Type B pancreatic cell (in vitro differentiated cells): ENCODE data around the gene PSME1. TPM values are rescaled to one million over a fixed set of nuclear protein-coding genes. Genes with fewer than 3 reads are reported as not detected.

Source experiments
- DNase-seq: peaks from one replicate; pipeline ENCODE4 v3.0.0; 2021; ENCODE audit warnings: mixed read lengths; ENCODE audit not compliant: unreplicated experiment; ENCODE audit errors: extremely low spot score
- H3K27ac Mint-ChIP-seq: 2 replicates; pipeline ENCODE4 v1.8.0; 2021; ENCODE audit warnings: mild to moderate bottlenecking, mixed read lengths
- H3K27me3 Mint-ChIP-seq: 2 replicates; pipeline ENCODE4 v1.8.0; 2021; ENCODE audit warnings: mixed read lengths
- H3K36me3 Mint-ChIP-seq: 2 replicates; pipeline ENCODE4 v1.8.0; 2021; ENCODE audit warnings: mixed read lengths
- H3K4me1 Mint-ChIP-seq: one replicate; pipeline ENCODE4 v1.8.0; 2021; ENCODE audit warnings: mixed read lengths; ENCODE audit not compliant: unreplicated experiment
- H3K4me3 Mint-ChIP-seq: 2 replicates; pipeline ENCODE4 v1.8.0; 2021; ENCODE audit warnings: mild to moderate bottlenecking, mixed read lengths
- H3K9me3 Mint-ChIP-seq: 2 replicates; pipeline ENCODE4 v1.8.0; 2021; ENCODE audit warnings: mixed read lengths
- total RNA-seq: library from RNA; stranded (reverse); gene quantifications from 2 replicates; pipeline ENCODE4 v1.2.1, GENCODE V29; 2021; ENCODE audit warnings: low replicate concordance
- TF ChIP-seq, protein P1 (sequence below): fragments of 200-600 bp; sonication (generic); conservative IDR thresholded peaks from 2 replicates; pipeline ENCODE4 v1.5.0; 2021; ENCODE audit warnings: antibody characterized with exemption, mild to moderate bottlenecking

PSME1 gene
- total RNA-seq, 1 donor from 2014 or later: 142 TPM

DNA sequence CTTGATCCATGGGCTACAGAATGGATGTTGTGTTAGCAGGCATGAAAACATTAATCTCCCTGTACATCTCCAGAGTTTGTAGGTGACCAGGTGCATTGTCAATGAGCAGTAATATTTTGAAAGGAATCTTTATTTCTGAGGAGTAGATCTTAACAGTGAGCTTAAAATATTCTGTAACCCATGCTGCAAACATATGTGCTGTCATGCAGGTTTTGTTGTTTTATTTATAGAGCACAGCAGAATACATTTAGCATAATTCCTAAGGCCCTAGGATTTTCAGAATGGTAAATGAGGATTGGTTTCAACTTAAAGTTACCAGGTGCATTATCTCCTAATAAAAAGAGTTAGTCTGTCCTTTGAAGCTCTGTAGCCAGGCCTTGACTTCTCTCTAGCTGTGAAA is 9.1 kb upstream of the PSME1 start:
- no peaks in the 10 kb centered on the region for H3K4me1 Mint-ChIP-seq
- TF ChIP-seq, protein P1, sequence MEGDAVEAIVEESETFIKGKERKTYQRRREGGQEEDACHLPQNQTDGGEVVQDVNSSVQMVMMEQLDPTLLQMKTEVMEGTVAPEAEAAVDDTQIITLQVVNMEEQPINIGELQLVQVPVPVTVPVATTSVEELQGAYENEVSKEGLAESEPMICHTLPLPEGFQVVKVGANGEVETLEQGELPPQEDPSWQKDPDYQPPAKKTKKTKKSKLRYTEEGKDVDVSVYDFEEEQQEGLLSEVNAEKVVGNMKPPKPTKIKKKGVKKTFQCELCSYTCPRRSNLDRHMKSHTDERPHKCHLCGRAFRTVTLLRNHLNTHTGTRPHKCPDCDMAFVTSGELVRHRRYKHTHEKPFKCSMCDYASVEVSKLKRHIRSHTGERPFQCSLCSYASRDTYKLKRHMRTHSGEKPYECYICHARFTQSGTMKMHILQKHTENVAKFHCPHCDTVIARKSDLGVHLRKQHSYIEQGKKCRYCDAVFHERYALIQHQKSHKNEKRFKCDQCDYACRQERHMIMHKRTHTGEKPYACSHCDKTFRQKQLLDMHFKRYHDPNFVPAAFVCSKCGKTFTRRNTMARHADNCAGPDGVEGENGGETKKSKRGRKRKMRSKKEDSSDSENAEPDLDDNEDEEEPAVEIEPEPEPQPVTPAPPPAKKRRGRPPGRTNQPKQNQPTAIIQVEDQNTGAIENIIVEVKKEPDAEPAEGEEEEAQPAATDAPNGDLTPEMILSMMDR: no peak
- no peaks in the 10 kb centered on the region for H3K9me3 Mint-ChIP-seq
- DNase-seq: no peak
- no peak overlapping the region for H3K27ac Mint-ChIP-seq
- H3K27me3 Mint-ChIP-seq: no peaks in the 10 kb centered on the region
- peaks cover 8% of the 10 kb centered on the region for H3K36me3 Mint-ChIP-seq
- H3K4me3 Mint-ChIP-seq: no peak overlapping the region

DNA sequence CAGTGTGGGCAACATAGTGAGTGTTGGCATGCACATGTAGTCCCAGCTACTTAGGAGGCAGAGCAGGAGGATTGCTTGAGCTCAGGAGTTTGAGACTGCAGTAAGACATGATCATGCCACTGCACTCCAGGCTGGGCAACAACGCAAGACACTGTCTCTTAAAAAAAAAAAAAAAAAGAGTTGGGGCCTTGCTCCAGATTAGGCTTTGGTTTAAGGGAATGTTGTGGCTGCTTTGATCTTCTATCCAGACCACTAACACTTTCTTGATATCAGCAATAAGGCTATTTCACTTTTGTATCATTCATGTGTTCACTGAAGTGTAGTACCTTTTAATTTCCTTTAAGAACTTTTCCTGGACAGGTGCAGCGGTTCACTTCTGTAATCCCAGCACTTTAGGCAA is 8.3 kb upstream of the PSME1 start:
- no peak for DNase-seq
- Mint-ChIP-seq H3K27me3 (no peaks in the 10 kb centered on the region), H3K27ac (no peak overlapping the region), H3K9me3 (no peaks in the 10 kb centered on the region), H3K4me3 (no peak overlapping the region), H3K36me3 (peaks cover 8% of the 10 kb centered on the region), H3K4me1 (no peaks in the 10 kb centered on the region)
- TF ChIP-seq, protein P1: no peak

DNA sequence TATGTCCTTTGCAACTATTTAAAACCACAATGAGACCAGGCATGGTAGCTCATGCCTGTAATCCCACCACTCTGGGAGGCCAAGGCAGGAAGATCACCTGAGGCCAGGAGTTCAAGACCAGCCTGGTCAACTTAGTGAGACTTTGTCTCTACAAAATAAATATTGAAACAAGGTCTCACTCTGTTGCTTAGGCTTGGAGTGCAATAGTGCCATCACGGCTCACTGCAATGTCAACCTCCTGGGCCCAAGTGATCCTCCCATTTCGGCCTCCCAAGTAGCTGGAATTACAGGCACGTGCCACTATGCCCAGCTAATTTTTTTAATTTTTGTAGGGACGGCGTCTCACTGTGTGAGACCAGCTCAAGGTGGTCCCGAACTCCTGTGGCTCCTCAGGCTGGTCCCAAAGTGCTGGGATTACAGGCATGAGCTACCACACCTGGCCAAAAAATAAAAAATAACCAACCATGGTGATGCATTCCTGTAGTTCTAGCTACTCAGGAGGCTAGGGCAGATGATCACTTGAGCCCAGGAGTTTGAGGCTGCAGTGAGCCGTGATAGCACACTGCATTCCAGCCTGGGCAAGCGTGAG is 6.5 kb upstream of the PSME1 start:
- Mint-ChIP-seq H3K36me3 (no peaks in the 10 kb centered on the region), H3K27ac (no peak overlapping the region), H3K4me3 (no peak overlapping the region), H3K27me3 (no peaks in the 10 kb centered on the region), H3K9me3 (no peaks in the 10 kb centered on the region), H3K4me1 (no peaks in the 10 kb centered on the region)
- TF ChIP-seq, protein P1: no peak
- no peak for DNase-seq

DNA sequence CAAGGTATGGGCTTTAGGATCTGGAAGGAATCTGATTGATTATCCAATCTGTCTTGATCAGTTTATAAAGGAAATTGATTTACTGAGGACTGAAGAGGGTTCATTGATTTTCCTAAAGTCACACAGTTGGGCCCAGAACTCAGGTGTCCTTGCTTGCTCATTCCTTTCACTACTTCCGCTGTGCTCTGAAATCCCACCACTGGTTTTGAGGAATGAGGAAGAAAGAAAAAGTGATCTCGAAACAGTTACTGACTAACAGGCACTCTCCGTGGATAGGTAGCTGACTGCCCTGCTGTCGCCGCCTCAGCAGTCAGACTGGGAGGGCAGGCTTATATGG is 5.6 kb upstream of the PSME1 start, which contains the start of gene FITM1:
FITM1 (plus strand) TSS at position 280 of the 337 bp plus-strand sequence. CDS start 905 bp downstream, outside the sequence.
- no peaks in the 10 kb centered on the region for H3K27me3 Mint-ChIP-seq

DNA sequence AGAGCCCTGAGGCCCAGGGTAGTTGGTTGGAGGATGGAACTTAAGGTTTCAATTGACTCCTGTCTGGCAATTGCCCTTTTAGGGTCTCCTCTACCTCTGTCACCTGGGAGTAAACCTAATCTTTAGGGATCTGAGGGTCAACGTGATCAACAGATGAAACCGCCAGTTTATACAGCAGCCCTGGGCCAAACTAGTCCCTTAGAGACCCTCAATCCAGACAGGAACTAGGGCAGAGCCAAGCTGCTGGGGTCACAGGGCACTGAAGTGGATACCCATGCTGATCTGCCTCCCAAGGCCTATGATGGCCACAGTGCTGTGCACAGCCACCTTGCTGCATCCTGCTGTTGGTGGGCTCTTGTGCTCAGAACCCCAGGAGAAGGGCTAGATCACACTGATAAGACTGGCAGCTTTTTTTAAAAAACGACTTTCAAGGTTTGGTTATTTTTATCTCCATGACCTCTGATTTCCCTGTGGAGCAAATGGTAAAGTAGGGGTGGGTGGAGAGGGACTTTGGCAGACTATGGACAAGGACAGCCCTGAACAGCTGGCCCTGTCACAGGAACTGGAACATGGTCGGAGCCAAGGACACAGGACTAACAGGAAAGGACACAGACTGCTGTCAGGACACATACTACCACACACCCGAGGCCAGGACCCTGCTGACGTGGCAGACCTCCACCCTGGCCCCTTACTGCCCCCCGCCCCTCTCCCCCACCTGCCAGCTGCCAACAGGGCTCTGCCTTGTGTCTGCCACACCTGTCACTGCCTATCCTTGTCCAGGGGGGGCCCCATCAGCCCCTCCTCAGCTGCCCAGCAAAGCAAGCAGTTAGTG is 5.1 kb upstream of the PSME1 start:
- H3K27me3 Mint-ChIP-seq: no peaks in the 10 kb centered on the region
- no peaks in the 10 kb centered on the region for H3K9me3 Mint-ChIP-seq
- no peaks in the 10 kb centered on the region for H3K36me3 Mint-ChIP-seq
- TF ChIP-seq, protein P1: no peak
- H3K27ac Mint-ChIP-seq: no peak overlapping the region
- H3K4me3 Mint-ChIP-seq: no peak overlapping the region
- H3K4me1 Mint-ChIP-seq: peaks cover 7% of the 10 kb centered on the region
- no peak for DNase-seq

More for the DNA sequence above, 5.6 kb upstream of the PSME1 start, which contains the start of gene FITM1:
- H3K9me3 Mint-ChIP-seq: no peaks in the 10 kb centered on the region
- H3K4me1 Mint-ChIP-seq: peaks cover 4% of the 10 kb centered on the region
- no peaks in the 10 kb centered on the region for H3K36me3 Mint-ChIP-seq
- DNase-seq: no peak
- no peak within 1 kb of the TSS for H3K4me3 Mint-ChIP-seq
- no peak within 1 kb of the TSS for H3K27ac Mint-ChIP-seq
- TF ChIP-seq, protein P1: no peak
